H9 (cell line): Measurements from ENCODE around the gene ANKRD22. TPM values are rescaled to one million over a fixed set of nuclear protein-coding genes. Genes with fewer than 3 reads are reported as not detected.

Source experiments
- DNase-seq: peaks from one replicate; pipeline ENCODE4 v3.0.0-alpha.2; 2017
- H2AFZ ChIP-seq: one replicate; pipeline ENCODE4 v1.6.1; 2013; ENCODE audit warnings: mild to moderate bottlenecking, low read length, control low read depth, moderate library complexity
- H2AK5ac ChIP-seq: 2 replicates; pipeline ENCODE4 v1.6.1; 2013; ENCODE audit warnings: low read length, control low read depth, mixed read lengths; ENCODE audit not compliant: insufficient read length
- H2BK120ac ChIP-seq: one replicate; pipeline ENCODE4 v1.6.1; 2013; ENCODE audit warnings: low read depth, mild to moderate bottlenecking, low read length, control low read depth, inconsistent platforms; ENCODE audit not compliant: poor library complexity, severe bottlenecking
- H2BK12ac ChIP-seq: 2 replicates; pipeline ENCODE4 v1.6.1; 2013; ENCODE audit warnings: low read length, control low read depth, mixed read lengths, low read depth; ENCODE audit not compliant: insufficient read length
- H2BK15ac ChIP-seq: 2 replicates; pipeline ENCODE4 v1.6.1; 2013; ENCODE audit warnings: low read depth, low read length, control low read depth
- H2BK20ac ChIP-seq: one replicate; pipeline ENCODE4 v1.6.1; 2013; ENCODE audit warnings: low read depth, mild to moderate bottlenecking, low read length, control low read depth, inconsistent platforms; ENCODE audit not compliant: poor library complexity, severe bottlenecking
- H2BK5ac ChIP-seq: 2 replicates; pipeline ENCODE4 v1.6.1; 2013; ENCODE audit warnings: low read length, control low read depth, mixed read lengths; ENCODE audit not compliant: insufficient read length
- H3K14ac ChIP-seq: 2 replicates; pipeline ENCODE4 v1.6.1; 2013; ENCODE audit warnings: low read length, control low read depth; ENCODE audit not compliant: insufficient read depth
- H3K18ac ChIP-seq: 2 replicates; pipeline ENCODE4 v1.6.1; 2013; ENCODE audit warnings: low read depth, mild to moderate bottlenecking, mixed read lengths, low read length, control low read depth; ENCODE audit not compliant: insufficient read length
- H3K23ac ChIP-seq: 2 replicates; pipeline ENCODE4 v1.6.1; 2013; ENCODE audit warnings: low read length, control low read depth, mixed read lengths, low read depth; ENCODE audit not compliant: insufficient read length
- H3K23me2 ChIP-seq: 2 replicates; pipeline ENCODE4 v1.6.1; 2013; ENCODE audit warnings: low read depth, mild to moderate bottlenecking, mixed read lengths, low read length, control low read depth; ENCODE audit not compliant: insufficient read length, poor library complexity, severe bottlenecking
- H3K27ac ChIP-seq: 2 replicates; pipeline ENCODE4 v1.5.1; 2013; ENCODE audit warnings: low read length, control low read depth, mixed read lengths, low read depth; ENCODE audit not compliant: insufficient read length
- H3K27me3 ChIP-seq: 2 replicates; pipeline ENCODE4 v1.6.1; 2013; ENCODE audit warnings: low read length, control low read depth, inconsistent platforms; ENCODE audit not compliant: insufficient read depth
- H3K4ac ChIP-seq: 2 replicates; pipeline ENCODE4 v1.6.1; 2013; ENCODE audit warnings: low read depth, mild to moderate bottlenecking, control low read depth, inconsistent platforms, low read length, moderate library complexity
- H3K4me1 ChIP-seq: 2 replicates; pipeline ENCODE4 v1.6.1; 2013; ENCODE audit warnings: low read length, control low read depth, inconsistent platforms; ENCODE audit not compliant: insufficient read depth
- H3K4me2 ChIP-seq: 2 replicates; pipeline ENCODE4 v1.6.1; 2013; ENCODE audit warnings: low read length, control low read depth, mixed read lengths; ENCODE audit not compliant: insufficient read length, insufficient read depth
- H3K56ac ChIP-seq: 2 replicates; pipeline ENCODE4 v1.6.1; 2013; ENCODE audit warnings: low read depth, mild to moderate bottlenecking, mixed read lengths, low read length, control low read depth; ENCODE audit not compliant: insufficient read length
- H3K79me1 ChIP-seq: 2 replicates; pipeline ENCODE4 v1.6.1; 2013; ENCODE audit warnings: low read depth, mild to moderate bottlenecking, moderate library complexity, low read length, control low read depth, inconsistent platforms; ENCODE audit not compliant: insufficient read depth, poor library complexity, severe bottlenecking
- H3K79me2 ChIP-seq: 2 replicates; pipeline ENCODE4 v1.6.1; 2013; ENCODE audit warnings: low read length, control low read depth, inconsistent platforms; ENCODE audit not compliant: insufficient read depth
- H3K9ac ChIP-seq: 2 replicates; pipeline ENCODE4 v1.6.1; 2013; ENCODE audit warnings: low read length, control low read depth, mixed read lengths; ENCODE audit not compliant: insufficient read length; ENCODE audit errors: extremely low read depth
- H3K9me3 ChIP-seq: one replicate; pipeline ENCODE4 v1.6.1; 2013; ENCODE audit warnings: low read depth, low read length, inconsistent platforms; ENCODE audit not compliant: control insufficient read depth
- H3T11ph ChIP-seq: one replicate; pipeline ENCODE4 v1.6.1; 2013; ENCODE audit warnings: mild to moderate bottlenecking, low read length, control low read depth, inconsistent platforms
- H4K20me1 ChIP-seq: one replicate; pipeline ENCODE4 v1.6.1; 2013; ENCODE audit not compliant: control insufficient read depth, insufficient read length, insufficient read depth
- H4K5ac ChIP-seq: 2 replicates; pipeline ENCODE4 v1.6.1; 2013; ENCODE audit warnings: low read depth, mild to moderate bottlenecking, mixed read lengths, low read length, control low read depth; ENCODE audit not compliant: insufficient read length
- H4K8ac ChIP-seq: replicated peaks from 2 replicates; pipeline ENCODE4 v1.6.1; 2013; ENCODE audit warnings: low read length, control low read depth, mixed read lengths, low read depth; ENCODE audit not compliant: insufficient read length
- H4K91ac ChIP-seq: 2 replicates; pipeline ENCODE4 v1.6.1; 2013; ENCODE audit warnings: low read depth, mild to moderate bottlenecking, moderate library complexity, mixed read lengths, low read length, control low read depth; ENCODE audit not compliant: insufficient read length
- H3K27ac Mint-ChIP-seq, 3 experiments: 2 replicates in 2 of 3; 3 replicates in 1 of 3; pipeline ENCODE4 v1.8.0; 2020 to 2021; ENCODE audit warnings: mixed read lengths in 3 of 3, mild to moderate bottlenecking in 1 of 3, moderate library complexity in 1 of 3
- H3K27me3 Mint-ChIP-seq: 2 replicates; pipeline ENCODE4 v1.8.0; 2021; ENCODE audit warnings: low read depth, mild to moderate bottlenecking, moderate library complexity, mixed read lengths
- H3K36me3 Mint-ChIP-seq, 3 experiments: 2 replicates in 2 of 3; 3 replicates in 1 of 3; pipeline ENCODE4 v1.8.0; 2020 to 2021; ENCODE audit warnings: low read depth in 3 of 3, mixed read lengths in 3 of 3; ENCODE audit not compliant: insufficient read depth in 1 of 3
- H3K4me1 Mint-ChIP-seq, 2 experiments: 2 replicates each; pipeline ENCODE4 v1.8.0; 2020; ENCODE audit warnings: mixed read lengths in 2 of 2
- H3K4me3 Mint-ChIP-seq, 2 experiments: 2 replicates in 1 of 2; 3 replicates in 1 of 2; pipeline ENCODE4 v1.8.0; 2020 to 2021; ENCODE audit warnings: mild to moderate bottlenecking in 2 of 2, mixed read lengths in 2 of 2, moderate library complexity in 1 of 2
- H3K9me3 Mint-ChIP-seq, 2 experiments: 2 replicates in 1 of 2; 3 replicates in 1 of 2; pipeline ENCODE4 v1.8.0; 2020; ENCODE audit warnings: mild to moderate bottlenecking in 2 of 2, mixed read lengths in 2 of 2, moderate library complexity in 1 of 2
- WGBS: extraction: QIAGEN DNeasy Blood & Tissue Kit; methylation state at CpG from one replicate; pipeline ENCODE4 v1.1.7; 2013; ENCODE audit warnings: missing lambda C conversion rate, low lambda C conversion rate, mixed read lengths; ENCODE audit not compliant: insufficient read length; ENCODE audit errors: extremely low coverage; 5-methylcytosine and 5-hydroxymethylcytosine counted together
- total RNA-seq: library from RNA; stranded (reverse); gene quantifications from 2 replicates; pipeline ENCODE4 v1.2.1, GENCODE V29; 2021
- TF ChIP-seq, protein P1 (sequence below): fragments of 200-600 bp; sonication (generic); conservative IDR thresholded peaks from 3 replicates; pipeline ENCODE4 v1.8.0; 2021; ENCODE audit warnings: antibody characterized with exemption, mild to moderate bottlenecking

ANKRD22 gene
- total RNA-seq, 1 experiment from 2014 or later: not detected

GRCh38 chr10:88866454-88866853 lies 14.8 kb upstream of the ANKRD22 start:
- Histone ChIP-seq H3K79me2 (no peaks in the 10 kb centered on the region), H4K20me1 (no peaks in the 10 kb centered on the region), H3K27ac (no peak overlapping the region), H2BK5ac (no peak overlapping the region), H2AFZ (no peak overlapping the region), H3T11ph (no peak overlapping the region), H3K23ac (no peak overlapping the region), H3K23me2 (no peaks in the 10 kb centered on the region), H2AK5ac (no peak overlapping the region), H3K4me2 (no peak overlapping the region), H3K79me1 (no peaks in the 10 kb centered on the region), H3K27me3 (no peaks in the 10 kb centered on the region), H2BK120ac (no peak overlapping the region), H3K18ac (no peak overlapping the region), H4K8ac (no peak overlapping the region), H3K9ac (no peak overlapping the region), H3K4me1 (no peaks in the 10 kb centered on the region), H3K4ac (no peak overlapping the region), H4K91ac (no peak overlapping the region), H2BK15ac (no peak overlapping the region), H4K5ac (no peak overlapping the region), H3K14ac (no peak overlapping the region), H3K56ac (no peak overlapping the region), H2BK20ac (no peak overlapping the region), H3K9me3 (no peaks in the 10 kb centered on the region), H2BK12ac (no peak overlapping the region)
- H3K4me3 Mint-ChIP-seq: no peak overlapping the region
- no peak overlapping the region for H3K27ac Mint-ChIP-seq
- TF ChIP-seq, protein P1, sequence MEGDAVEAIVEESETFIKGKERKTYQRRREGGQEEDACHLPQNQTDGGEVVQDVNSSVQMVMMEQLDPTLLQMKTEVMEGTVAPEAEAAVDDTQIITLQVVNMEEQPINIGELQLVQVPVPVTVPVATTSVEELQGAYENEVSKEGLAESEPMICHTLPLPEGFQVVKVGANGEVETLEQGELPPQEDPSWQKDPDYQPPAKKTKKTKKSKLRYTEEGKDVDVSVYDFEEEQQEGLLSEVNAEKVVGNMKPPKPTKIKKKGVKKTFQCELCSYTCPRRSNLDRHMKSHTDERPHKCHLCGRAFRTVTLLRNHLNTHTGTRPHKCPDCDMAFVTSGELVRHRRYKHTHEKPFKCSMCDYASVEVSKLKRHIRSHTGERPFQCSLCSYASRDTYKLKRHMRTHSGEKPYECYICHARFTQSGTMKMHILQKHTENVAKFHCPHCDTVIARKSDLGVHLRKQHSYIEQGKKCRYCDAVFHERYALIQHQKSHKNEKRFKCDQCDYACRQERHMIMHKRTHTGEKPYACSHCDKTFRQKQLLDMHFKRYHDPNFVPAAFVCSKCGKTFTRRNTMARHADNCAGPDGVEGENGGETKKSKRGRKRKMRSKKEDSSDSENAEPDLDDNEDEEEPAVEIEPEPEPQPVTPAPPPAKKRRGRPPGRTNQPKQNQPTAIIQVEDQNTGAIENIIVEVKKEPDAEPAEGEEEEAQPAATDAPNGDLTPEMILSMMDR: no peak
- no CpG with 5 or more reads among the region's 2 CpGs for WGBS
- no peaks in the 10 kb centered on the region for H3K9me3 Mint-ChIP-seq
- H3K27me3 Mint-ChIP-seq: no peaks in the 10 kb centered on the region; the same call in 1 of the 2 replicates
- DNase-seq: no peak
- H3K4me1 Mint-ChIP-seq: peaks cover 5 to 7% of the 10 kb centered on the region in 2 experiments; a peak in 3 of 4 replicates
- H3K36me3 Mint-ChIP-seq: no peaks in the 10 kb centered on the region
